ENCODE data around the gene TPRG1L.
"Not testable (repeated sequence)": the region's sequence is repeated elsewhere in the genome, so short reads cannot be mapped to it uniquely, and the experiment has no call there.

The TPRG1L gene

DNA sequence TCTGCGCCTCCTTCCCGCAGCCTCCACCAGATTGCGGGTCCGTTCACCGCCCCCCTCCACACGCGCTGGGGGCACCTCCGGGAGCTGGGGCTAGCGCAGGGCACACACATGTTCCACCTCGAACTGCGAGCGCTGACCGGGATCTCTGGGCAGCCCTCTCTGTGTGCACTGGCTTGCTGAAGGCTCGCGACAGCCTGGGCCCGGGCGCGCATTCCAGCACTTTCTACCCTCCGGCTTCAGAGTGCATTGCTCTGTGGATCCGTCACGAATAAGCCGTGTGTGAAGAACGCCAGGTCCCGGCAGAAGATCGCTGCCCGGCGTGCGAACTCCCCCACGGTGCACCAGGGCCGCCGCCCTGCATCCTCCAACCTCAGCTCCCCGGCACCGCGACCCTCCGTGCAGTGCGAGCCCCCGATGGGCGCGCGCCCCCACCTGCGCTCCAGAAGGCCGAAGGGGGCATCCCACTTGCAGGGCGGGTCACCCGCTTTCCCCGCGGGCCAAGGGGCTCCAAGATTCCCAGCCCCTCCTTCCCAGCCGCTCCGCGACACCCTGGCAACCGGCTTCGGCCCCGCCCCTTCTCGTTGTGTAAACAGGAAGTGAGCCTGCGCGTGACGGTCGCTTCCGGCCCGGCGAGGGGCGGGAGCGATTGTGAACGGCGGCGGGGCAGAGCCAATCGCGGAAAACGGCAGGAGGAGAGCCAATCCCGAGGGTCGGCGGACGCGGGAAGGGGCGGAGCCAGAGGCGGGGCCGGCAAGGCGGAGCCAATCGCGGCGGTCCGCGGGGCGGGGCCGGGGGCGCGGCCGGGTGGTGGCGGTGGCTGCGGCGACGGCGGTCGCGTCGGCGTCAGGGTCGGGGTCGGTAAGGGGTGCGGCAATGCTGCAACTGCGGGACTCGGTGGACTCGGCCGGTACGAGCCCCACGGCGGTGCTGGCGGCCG, at the start of gene TPRG1L:
Gene TPRG1L (plus strand): TSS at position 816 of the 937 bp plus-strand sequence. CDS start 58 bp downstream, at position 874.
- FAIRE-seq: no peak

DNA sequence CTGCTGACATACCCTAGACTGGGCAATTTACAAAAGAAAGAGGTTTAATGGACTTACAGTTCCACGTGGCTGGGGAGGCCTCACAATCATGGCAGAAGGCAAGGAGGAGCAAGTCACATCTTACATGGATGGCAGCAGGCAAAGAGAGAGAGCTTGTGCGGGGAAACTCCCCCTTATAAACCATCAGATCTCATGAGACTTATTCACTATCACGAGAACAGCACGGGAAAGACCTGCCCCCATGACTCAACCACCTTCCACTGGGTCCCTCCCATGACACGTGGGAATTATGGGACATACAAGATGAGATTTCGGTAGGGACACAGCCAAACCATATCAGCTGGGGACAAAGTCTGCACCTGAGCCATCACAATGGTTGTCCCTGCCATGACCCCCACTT, 49.3 kb upstream of the TPRG1L start:
- not testable (repeated sequence) for FAIRE-seq

DNA sequence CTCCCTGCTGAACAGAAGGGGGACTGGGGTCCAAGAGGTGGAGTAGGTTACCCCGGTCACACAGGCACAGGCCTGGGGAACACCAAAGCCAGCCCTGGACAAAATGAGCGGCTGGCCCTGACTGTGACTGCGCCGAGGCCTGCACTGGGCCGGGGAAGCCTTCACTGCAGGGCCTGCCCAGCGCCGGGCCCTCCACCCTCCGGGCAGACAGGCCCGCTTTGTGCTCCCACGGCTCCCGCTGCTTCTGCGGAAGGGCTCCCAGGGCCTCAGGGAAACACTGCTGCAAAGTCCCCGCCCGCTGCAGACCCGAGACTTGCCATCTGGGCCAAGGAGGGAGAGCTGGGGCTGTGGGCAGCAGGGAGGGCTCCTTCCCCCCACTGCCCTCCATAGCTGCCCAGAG, 48.8 kb upstream of the TPRG1L start:
- FAIRE-seq: no peak

DNA sequence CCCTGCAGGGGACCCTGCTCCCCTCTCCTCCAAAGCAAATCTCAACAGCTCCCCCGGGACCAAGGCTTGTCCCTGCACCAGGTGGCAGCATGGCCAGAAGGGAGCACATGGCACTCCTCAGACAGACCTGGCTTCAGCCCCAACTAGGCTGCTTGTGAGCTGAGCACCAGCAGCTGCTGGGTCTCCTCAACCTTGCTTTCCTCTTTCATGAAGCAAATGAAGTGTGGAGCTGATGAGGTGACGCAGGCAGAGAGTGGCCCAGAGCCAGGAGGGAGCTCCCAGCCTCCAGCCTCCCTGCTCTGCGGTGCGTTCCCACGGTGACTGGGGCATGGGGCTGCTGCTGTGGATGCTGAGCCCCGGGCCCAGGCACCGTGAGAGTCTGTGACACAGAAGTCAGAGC, 47.5 kb upstream of the TPRG1L start:
- FAIRE-seq: no peak

DNA sequence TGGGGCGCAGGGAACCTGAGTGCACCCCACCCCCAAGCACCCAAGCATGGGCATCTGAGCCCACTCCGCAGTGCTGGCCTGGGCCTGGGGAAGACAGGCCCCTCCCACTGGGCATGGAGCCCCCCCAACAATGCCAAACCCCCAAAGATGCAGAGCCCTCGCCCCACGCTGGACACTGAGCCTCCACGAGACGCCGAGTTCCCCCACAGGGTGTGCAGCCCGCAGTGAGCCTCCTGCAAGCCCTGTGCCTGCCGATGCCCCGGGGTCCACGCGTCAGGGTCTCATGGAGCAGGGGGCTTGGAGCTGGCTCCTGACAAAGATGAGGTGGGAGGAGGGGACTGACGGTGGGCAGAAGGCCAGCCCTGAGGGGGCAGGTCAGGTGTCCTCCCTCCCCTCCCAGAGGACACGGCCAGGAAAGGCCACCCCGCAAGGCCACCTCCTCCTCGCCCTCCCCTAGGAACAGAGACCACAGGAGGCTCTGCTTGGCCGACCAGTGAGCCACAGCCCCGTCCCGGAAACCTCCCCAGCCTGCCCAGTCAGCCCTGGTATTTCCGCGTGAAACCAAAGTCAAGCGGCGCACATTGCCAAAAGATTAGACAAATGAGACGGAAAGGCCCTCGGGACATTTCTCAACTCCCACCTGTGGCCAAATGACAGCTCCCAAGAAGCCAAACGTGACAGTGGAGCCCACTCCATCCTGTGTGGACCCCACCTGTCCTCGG, 46.9 kb upstream of the TPRG1L start:
- FAIRE-seq: no peak

DNA sequence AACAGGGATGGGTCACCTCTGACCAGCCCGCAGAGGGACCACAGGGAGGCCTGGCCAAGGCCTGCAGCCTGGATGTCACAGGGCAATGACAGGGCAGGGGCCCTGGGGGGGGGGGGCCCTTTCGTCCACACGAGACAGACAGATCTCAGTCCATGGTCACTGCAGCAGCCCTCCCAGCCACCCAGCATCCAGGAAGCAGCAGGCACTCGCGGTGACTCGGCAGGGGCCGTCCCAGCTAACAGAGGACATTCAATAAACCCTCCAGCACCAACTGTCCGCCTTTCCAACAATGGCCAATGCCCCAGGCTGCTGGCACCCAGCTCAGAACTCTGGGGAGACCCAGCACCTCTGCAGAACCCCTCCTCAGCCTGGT, 46.4 kb upstream of the TPRG1L start:
- FAIRE-seq: no peak

DNA sequence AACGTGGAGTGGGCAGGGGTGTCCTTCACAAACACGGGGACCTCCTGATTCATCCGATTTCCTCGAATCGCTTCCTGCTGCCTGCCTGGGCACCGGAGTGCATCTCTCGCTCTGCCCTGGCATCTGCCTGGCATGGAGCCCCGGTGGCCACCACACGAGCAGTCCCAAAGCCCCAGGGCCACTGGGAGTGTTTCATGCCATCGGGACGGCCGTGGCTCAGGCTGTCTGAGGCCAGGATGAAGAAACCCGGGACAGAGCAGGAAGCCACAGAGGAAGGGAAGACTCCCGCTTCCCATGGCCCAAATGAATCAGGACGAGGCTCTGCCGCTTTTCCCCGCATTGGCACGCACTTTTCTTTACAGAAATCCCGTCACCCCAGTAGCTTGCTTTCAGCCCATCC, 45.9 kb upstream of the TPRG1L start:
- FAIRE-seq: no peak

DNA sequence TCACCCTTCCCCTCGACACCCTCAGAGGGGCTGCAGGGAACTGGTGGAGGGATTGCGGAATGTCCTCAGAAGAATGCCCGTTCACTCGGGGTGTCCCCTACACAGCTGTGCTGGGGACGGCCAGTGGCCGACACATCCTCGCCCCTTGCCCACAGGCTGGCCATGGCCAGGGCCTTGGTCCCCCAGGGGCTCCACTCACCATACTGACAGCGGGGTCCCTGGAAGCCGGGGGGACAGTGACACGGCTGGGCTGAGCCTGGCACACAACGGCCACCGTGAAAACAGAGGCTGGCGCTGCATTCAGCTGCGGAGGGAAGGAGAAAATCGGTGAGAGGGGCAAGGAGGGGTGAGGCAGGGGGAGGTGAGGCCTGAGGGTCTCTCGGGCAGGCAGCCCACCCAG, 45.2 kb upstream of the TPRG1L start:
- FAIRE-seq: no peak

DNA sequence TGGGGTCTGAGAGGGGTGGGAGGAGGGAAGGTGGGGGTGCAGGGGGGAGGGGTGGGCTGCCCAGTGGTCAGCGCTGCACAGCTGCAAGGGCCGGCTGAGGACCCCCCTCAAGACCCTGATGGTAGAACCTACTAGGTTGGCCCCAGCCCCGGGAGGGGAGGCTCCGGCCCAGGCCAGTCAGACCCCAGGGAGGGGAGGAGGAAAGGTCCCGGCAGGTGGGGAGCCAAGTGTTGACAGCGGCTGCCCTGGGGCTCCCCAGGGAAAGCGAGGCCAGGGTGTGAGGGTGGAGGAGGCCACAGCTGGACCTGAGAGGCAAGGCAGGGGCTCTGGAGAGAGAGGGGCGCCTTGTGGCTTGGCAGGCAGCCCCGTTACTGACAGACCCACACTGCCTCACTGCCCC, 44.6 kb upstream of the TPRG1L start:
- no peak for FAIRE-seq

DNA sequence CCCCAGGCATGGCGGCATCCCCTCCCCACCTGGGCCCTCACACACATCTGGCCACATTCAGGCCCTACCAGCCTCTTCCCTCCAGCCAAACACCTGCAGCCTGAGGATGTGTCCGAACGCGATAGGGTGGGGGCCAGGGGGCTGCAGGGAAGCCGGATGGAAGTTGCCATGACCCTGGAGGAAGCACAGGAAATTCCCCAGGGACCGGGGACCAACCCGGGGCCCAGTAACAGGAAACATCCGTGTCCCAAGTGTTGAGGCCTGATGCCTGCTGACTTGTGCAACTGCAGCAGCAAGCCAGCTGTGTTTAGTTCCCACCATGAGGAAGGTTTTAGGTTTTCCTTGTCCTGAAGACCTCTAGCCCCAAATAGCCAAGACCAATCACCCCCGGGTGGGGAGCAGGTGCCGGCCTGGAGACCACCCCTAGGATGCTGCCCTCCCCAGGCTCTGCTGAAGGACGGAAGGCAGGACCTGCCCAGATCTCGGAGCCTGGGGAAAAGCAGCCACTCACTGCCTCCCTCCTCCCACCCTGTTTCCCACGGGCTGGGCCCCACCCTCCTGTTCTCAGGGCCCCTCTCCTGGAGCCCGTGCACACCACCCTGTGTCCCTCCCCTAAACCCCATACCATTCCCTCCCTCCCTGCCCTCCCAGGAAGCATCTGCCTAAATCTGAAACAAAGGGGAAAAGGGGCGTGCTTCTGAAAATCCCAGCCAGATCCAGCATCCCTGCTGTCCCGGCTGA, 43.3 kb upstream of the TPRG1L start:
- FAIRE-seq: no peak

DNA sequence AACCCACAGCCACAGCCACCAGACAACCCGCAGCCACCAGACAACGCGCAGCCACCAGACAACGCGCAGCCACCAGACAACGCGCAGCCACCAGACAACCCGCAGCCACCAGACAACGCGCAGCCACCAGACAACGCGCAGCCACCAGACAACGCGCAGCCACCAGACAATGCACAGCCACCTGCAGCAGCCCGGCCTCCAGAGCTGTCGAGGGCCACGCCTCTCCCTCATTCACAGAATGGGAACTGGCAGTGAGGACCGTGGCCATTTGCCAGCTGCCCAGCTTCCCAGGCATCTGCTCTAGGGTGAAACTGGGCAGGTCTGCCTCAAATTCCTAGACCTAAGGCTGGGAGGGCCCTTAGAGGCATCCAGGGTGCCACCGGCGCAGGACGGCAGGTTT, 41.1 kb upstream of the TPRG1L start:
- FAIRE-seq: not testable (repeated sequence)

DNA sequence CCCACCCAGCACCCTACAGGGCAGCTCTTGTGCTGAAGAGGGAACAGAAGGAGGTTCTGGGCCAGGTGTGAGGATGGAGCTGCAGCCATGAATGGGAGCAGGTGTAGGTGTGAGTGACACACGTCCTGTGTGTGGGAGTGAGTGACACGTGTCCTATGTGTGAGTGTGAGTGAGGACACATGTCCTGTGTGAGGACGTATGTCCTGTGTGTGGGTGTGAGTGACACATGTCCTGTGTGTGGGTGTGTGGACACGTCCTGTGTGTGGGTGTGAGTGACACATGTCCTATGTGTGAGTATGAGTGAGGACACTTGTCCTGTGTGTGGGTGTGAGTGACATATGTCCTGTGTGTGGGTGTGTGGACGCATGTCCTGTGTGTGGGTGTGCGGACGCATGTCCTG, 39.9 kb upstream of the TPRG1L start:
- no peak for FAIRE-seq

DNA sequence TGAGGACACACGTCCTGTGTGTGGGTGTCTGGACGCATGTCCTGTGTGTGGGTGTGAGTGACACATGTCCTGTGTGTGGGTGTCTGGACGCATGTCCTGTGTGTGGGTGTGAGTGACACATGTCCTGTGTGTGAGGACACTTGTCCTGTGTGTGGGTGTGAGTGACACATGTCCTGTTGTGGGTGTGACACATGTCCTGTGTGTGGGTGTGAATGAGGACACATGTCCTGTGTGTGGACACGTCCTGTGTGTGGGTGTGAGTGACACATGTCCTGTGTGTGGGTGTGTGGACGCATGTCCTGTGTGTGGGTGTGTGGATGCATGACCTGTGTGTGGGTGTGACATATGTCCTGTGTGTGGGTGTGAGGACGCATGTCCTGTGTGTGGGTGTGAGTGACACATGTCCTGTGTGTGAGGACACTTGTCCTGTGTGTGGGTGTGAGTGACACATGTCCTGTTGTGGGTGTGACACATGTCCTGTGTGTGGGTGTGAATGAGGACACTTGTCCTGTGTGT, 39.4 kb upstream of the TPRG1L start:
- FAIRE-seq: not testable (repeated sequence)

DNA sequence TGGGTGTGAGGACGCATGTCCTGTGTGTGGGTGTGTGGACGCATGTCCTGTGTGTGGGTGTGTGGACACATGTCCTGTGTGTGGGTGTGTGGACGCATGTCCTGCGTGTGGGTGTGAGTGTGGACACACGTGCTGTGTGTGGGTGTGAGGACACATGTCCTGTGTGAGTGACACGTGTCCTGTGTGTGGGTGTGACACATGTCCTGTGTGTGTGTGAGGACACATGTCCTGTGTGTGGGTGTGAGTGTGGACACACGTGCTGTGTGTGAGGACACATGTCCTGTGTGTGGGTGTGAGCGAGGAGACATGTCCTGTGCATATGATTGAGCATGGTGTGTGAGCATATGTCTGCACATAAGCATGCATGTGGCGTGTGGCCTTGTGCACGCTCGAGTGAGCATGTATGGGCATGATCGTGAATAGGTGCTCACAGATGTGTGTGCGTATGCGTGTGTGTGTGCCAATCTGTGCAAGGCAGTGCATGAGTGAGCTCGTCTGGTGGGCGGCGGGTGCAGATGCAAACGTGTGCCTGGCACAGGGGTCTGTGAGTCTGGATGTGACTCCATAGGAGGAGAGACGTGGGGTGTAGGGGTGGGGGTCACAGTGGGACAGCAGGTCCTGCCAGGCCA, 38.8 kb upstream of the TPRG1L start:
- FAIRE-seq: no peak

DNA sequence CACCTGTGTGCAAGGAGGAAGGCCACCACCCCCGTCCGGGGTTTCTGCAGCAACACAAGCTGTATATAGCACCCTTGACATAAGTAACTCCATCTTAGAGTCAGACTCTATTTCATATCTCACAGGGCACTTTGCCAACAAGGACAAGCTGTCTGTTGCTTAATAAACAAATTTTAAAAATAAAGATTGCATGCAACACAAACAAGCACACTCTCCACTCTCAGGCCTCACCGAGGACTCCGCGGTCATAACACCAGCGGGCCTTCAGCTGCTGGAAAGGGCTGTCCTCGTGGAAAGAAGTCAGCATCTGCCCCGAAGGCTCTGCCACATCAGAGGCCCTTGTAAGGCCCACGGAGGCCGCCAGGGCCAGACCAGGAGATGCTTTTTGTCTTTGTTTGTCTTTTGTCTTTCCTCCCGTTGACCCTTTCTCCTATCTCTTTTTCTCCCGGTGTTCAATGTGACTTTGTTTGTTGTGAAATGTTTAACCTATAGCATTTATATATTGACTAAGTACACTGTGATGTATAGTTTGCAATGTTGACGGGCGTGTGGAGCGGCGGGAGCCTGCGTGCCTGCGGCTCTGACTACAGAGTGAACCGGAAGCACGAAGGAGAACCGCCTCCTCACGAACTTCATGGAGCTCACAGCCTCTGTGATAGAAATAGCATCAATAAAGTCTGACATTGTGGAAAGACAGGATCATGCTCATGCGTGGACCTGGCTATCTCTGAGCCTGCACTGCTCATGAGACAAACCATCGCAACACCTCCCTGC, 37.6 kb upstream of the TPRG1L start:
- FAIRE-seq: no peak

DNA sequence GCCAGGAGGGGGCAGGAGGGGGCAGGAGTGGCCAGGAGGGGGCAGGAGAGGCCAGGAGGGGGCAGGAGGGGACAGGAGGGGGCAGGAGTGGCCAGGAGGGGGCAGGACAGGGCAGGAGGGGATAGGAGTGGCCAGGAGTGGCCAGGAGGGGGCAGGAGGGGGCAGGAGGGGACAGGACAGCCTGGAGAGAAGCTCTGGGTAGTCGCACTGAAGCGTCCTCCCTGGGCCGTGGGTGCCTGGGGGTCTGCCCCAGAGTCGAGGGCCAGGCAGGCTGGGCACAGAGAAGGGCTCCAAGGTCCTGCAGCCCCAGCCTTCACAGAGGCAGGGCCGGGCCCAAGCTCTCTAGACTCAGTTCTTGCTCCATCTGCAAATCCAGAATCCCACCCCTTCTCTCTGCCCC, 36.4 kb upstream of the TPRG1L start:
- FAIRE-seq: no peak

DNA sequence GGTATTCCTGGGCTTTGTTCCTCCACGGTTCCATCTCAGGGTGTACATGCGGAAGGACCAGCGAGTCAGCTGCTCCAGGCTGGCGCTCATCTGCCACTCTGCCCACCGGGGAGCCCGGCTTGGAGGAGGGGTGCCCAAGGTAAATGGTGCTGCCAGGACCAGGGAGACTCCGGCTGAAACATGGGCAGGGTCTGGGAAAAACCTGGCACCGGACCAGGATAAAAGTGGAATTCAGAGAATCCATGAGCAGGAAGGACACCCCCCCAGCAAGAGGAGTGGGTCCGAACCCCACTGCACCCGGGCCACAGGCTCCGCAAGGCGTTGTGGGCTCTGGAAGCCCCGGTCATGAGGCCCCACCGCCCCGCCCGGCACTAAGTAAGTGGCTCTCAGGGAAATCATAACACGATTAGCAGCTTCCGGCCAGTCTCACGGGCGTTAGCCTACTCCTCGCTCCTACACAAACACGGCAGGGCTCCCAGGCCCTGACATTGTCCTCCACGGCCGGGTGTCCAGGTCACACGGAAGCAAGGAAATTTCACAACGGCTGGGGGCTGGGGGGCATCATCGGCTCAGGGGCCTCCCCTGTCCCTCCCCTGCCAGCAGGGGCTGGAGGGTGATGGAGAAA, 34.6 kb upstream of the TPRG1L start:
- FAIRE-seq: no peak

DNA sequence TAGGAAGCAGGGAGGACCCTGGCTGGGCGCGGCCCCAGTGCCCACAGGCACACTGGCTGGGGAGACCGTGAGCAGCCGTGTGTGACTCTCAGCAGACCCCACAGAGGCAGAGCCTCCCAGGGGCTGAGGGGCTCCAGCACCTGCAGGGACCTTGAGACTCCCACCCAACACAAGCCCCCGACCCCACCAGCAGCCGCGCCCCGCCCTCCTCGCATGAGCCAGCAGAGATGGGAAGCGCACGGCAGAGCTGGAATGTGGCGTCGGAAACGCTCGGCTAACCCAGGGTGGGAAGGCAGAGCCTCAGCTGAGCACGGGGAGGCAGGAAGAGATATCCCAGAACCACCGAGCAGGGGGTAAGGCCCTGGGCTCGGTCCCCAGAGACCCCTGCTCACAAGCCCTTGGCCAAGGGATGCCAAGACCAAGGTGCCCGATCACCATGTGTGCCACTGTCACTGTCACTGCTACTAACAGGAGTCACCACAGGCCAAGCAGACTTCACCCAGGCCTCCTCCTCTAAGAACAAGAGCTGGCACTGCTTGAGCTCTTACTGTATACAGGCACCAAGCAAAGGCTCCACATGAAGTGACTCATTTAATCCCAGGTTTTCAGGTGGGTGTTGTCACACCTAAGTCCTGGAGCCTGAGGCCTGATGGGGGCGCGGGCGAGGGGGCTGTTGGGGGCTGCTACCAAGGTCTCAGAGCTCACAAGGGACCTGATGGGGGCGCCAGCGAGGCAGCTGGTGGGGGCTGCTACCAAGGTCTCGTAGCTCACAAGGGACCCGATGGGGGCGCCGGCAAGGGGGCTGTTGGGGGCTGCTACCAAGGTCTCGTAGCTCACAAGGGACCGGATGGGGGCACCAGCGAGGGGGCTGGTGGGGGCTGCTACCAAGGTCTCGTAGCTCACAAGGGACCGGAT, 33.6 kb upstream of the TPRG1L start:
- no peak for FAIRE-seq

DNA sequence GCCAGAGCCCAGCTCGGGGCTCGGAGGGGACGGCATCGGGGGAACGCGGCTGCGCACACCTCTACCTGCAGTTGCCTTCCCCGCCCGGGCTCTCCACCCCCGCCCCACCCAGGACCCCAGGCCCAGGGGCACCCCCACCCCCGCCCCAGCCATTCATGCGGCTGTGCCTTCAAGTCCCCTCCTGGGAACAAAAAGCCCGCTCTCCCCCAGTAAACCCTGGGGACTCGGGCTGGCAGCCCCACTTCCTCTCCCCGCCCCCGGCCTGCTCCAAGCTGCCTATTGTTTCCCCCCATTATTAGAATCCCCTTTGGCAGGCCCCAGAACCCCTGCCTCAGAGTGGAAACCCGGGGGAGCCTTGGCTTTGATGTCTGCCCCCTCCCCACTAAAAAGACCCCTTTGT, 31.5 kb upstream of the TPRG1L start:
- no peak for FAIRE-seq

DNA sequence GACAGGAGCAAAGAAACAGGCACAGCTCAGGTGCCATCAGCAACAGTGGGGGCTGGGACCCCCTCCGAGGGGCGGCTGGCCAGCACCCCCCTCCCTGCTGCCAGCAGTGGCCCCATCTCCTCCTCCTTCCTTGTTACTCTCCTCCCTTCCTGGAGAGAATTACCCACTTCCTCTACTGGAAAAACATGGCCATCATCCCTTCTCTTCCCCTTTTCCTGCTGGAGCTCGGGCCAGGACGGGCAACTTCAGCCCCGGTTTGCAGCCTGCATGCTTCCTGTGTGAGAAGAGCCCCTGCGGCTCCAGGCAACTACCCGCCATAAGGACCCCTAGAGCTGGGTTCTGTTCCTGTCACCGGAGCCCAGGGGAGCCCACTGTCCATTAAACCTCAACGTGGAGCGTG, 31.1 kb upstream of the TPRG1L start:
- no peak for FAIRE-seq

Measured in islet of Langerhans (tissue), 1 donor.